HS-27A (cell line): ENCODE measurements around the gene LDHD.
"Not testable (repeated sequence)": the region's sequence is repeated elsewhere in the genome, so short reads cannot be mapped to it uniquely, and the experiment has no call there.

Source experiments
- DNase-seq: peaks from one replicate; pipeline ENCODE4 v3.0.0-alpha.2; 2012; ENCODE audit warnings: low read depth, missing footprints

The LDHD gene

DNA sequence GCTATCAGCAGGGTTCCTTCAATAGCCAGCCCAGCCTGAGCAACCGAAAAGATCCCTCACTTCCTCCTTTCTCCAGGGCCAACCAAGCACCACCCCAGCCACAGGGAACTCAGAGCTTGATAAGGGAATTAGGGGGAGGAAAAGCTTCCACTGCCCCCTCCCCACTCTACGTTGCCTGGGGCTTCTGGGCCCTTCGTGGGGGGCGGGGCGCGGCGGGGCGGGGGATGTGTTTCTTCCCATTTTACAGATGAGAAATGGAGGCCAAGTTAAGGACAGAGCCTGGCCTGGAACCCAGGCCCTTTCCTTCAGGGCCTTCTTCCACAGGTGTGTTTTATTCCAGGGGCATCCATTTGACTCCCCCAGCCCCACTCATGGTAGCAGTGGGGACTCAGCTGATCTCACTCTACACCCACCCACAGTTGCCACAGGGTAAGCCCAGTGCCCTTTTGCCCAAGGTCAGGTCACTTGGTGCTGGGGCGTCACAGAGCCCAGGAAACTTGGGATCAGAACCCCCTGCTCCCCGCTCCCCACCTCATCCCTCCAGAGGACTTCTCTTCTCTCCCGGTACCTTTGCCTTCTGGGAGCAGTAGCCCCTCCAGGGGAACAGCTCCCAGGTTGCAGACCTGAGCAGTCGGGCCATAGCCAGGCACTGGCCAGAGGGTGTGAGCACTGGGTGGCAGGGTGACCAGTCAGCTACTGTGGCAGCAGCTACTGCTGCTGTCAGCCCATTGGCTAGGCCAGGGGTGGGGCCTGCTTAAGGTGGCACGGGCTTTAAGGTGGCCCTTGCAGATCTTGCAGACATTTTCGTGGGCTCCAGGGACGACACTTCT lies at the start of gene LDHD:
Gene LDHD (minus strand): TSS at position 700 of the 830 bp plus-strand sequence. CDS start 60 bp downstream, at position 640.
- DNase-seq, result no peak

- no peak for DNase-seq
Measured at GRCh38 chr16:75160386-75160785, 43.8 kb upstream of the LDHD start.

DNA sequence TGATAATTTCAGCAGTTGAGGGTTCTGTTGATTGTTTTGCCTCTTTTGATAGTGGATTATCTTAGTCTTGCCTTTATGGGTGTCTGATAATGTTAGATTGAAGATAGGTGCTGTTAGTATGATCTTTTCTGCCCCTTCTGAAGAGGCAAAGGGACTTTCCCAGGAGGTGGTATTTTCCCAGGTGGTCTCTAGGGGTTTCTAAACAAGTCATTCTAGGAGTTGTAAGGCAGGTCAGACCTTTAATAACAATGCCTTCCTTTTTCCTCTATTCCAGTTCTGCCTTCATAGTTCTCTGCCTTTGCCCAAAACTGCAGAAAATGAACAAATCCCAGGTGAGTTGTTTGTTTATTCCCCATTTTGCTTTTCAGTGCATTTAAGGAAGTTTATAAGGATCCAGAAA lies 36.1 kb upstream of the LDHD start:
- no peak for DNase-seq

GRCh38 chr16:75151798-75152197 lies 35.2 kb upstream of the LDHD start:
- no peak for DNase-seq

GRCh38 chr16:75148311-75149195 lies 32.0 kb upstream of the LDHD start, which contains the start of gene ZFP1:
Gene ZFP1 (plus strand): TSS chr16:75148524. CDS start chr16:75152952, 4,428 bp downstream.
- DNase-seq, result peak; percentile 80

DNA sequence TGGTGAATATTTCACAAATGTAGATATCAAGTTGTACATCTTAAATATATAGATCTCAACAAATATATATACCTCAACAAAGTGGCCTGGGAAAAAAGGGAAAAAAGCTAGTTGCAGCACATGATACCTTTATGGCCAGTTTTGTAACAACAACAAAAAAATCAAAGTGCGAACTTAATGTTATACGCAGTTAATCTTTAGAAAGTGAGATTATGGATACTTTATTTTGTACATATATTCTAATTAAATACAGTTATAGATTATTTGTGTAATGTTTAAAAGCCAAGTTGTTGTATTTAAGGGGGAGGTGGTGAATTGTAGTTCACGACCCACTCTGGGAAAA lies 31.4 kb upstream of the LDHD start:
- DNase-seq, result no peak

- DNase-seq, result no peak
Measured at GRCh38 chr16:75143941-75144340, 27.4 kb upstream of the LDHD start.

DNA sequence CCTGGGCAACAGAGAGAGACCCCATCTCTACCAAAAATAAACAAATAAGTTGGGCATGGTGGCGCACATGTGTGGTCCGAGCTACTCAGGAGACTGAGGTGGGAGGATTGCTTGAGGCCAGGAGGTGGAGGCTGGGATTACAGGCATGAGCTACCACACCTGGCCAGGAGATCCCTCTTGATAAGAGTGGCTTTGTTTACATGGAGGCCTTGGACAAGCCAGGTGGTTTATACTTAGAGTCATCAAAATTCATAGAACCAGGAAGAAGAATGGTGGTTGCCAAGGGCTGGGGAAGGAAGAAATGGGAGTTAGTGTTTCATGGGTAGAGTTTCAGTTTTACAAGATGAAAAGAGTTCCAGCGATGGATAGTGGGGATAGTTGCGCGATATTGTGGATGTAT lies 22.9 kb upstream of the LDHD start:
- no peak for DNase-seq

DNA sequence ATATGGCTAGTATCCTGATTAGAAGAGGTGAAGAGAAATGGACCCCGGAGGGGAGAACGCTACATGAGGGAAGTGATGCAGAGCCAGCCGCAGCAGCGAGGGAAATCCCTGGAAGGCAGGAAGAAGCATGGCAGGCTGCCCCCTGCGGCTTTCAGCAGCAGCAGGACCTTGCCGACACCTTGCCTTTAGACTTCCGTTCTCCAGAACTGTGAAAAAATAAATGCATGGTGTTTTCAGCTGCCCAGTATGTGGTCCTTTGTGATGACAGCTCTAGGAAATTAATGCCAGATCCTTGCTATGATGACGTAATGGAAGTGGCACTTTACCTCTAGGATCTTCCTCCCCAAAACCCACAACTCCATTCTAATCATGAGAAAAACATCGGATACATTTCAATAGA lies 22.1 kb upstream of the LDHD start:
- no peak for DNase-seq

DNA sequence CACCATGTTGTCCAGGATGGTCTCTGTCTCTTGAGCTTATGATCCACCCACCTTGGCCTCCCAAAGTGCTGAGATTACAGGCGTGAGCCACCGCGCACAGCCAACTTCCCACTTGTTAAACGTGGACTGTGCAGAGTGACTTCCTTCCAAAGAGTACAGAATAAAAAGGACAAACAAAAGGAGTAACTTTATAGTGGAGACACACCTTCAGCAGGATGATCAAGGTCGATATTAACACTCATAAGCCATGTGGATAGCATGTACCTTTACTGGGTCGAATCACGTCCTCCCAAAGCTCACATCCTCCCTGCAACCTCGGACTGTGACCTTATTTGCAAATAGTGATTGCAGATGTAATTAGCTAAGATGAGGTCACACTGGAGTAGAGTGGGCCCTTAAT lies 21.7 kb upstream of the LDHD start:
- no peak for DNase-seq

GRCh38 chr16:75131081-75131480 lies 14.5 kb upstream of the LDHD start:
- DNase-seq, result no peak

GRCh38 chr16:75130150-75130771 lies 13.7 kb upstream of the LDHD start:
- no peak for DNase-seq

DNA sequence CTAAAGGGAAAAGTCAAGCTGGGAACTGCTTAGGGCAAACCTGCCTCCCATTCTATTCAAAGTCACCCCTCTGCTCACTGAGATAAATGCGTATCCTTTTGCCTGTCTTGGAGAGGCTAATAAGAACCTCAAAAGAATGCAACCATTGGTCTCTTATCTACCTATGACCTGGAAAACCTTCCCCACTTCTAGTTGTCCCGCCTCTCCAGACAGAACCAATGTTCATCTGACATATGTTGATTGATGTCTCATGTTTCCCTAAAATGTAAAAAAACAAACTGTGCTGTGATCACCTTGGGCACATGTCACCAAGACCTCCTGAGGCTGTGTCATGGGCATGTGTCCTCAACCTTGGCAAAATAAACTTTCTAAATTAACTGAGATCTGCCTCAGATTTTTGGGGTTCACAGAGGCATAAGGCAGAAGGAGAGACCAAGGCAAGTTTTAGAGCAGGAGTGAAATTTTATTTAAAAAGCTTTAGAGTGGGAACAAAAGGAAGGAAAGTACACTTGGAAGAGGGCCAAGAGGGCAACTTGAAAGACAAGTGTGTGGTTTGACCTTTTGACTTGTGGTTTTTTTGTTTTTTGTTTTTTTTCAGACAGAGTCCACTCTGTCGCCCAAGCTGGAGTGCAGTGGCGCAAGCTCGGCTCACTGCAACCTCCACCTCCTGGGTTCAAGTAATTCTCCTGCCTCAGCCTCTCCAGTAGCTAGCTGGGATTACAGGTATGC lies 13.0 kb upstream of the LDHD start:
- DNase-seq, result not testable (repeated sequence)

GRCh38 chr16:75127713-75128415 lies 11.3 kb upstream of the LDHD start:
- DNase-seq, result no peak

DNA sequence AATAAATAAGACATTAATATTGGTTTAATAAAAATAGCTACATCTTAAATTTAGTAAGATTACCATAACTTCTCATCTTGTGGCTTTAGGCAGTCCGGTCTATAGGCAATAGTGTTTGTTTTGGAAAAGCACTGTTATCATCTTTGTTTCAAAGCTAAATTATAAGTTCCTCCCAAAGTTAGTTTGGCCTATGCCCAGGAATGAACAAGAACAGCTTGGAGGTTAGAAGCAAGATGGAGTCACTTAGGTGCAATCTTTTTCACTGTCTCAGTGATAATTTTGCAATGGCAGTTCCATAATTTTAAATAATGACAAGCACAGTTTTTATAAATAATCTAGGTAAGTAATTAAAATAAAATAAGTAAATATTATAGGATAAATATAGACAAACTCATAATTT lies 6.0 kb upstream of the LDHD start:
- DNase-seq, result no peak

GRCh38 chr16:75121949-75122568 lies 5.5 kb upstream of the LDHD start:
- no peak for DNase-seq

DNA sequence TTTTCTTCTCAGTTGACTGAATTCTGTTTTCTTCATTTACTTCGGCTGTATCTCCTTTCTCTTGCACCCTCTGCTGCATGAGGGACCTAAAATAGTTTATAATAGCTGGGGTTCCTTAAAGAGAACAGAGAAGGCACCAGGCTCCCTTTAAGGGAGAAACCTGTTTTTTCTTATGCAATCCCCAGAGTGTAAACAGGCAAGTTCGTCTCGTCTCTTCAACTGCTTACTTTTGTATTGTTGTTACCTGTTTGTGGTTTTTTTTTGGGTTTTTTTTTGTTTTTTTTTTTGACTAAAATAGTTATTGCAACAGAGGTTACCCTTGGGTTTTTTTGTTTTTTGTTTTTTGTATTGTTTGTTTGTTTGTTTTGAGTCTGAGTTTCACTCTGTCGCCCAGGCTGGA lies 3.7 kb upstream of the LDHD start:
- no peak for DNase-seq

DNA sequence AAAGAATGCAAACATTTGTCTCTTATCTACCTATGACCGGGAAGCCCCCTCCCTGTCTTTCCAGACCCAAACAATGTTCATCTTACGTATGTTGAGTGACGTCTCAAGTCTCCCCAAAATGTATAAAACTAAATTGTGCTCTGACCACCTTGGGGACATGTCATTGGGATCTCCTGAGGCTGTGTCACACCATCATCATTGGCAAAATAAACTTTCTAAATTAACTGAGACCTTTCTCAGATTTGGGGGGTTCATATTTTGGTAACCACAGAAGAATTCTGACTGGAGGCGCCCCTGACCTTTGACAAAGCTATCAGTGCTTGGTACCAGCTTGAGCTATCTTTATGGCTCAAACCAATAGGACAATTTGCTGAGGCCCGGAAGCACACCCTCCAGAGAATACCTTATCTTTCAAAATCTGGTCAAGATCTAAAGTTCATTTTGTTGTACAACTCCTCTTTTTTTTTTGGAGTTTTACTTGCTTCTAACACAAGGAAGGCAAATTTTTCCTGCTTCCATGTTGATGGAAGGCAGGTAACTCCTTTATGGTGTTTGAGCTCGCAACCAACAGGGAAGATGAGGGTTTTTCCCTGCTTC lies 2.5 kb upstream of the LDHD start:
- DNase-seq, result no peak

DNA sequence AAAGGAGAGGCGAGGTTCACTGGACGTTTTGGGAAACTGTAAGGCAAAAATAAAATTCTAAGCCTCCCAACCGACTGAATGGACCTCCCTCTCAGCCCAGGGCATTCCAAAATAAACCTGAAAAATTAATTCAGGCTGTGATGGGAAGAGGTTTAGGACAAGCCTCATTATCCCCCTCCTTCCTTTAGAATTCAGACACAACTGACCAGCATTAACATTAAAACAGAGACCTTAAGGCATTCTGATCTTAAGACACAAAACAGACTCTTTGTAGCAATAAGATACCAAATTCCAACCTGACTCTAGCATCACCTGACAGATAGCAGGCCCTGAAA lies 298 bp upstream of the LDHD start:
- no peak for DNase-seq

DNA sequence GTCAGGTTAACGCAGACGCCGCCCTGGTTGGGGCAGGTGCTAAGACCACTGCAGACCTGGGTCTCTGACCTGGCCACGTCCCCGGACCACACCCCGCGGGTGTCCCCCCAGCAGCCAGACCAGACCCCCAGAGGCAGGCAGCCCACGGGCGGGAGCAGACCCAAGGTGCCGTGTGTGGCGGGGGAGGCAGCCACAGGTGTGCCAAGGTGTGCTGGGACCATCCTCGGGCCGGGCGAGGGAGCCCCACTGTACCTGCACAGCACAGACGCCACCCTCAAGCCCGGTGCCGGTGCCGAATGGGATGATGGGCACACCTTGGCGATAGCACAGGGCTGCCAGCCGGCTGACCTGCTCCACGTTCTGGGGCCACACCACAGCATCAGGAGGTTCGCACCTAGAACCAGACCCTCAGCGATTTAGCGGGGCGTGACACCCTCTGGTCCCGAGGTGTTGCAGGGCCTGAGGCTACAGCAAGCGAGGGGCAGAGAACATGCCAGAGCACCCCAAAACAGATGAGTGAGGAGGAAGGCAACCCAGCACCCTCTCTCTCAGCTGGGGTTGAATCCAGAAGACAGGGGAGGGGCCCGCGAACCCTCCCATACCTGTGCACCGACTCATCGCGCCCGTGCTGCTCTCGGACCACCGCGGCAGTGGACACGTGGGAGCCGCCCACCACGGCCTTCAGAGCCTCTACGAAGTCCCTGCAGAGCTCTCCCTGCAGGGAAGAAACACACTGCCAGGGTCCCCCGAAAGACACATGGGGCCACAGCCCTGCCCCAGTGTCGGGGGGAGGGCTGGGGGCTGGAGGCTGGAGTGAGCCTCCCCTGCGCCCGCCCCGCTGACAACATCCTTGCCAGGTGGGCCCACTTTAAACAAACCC lies 1.4 kb downstream of the LDHD start:
- no peak for DNase-seq
